ENCODE data around the gene DCST2. TPM values are rescaled to one million over a fixed set of nuclear protein-coding genes. Genes with fewer than 3 reads are reported as not detected.
A peak's percentile ranks its signal among the peaks of the same experiment; 100 is the strongest.

The DCST2 gene
- total and polyA plus RNA-seq, 9 of the 15 experiments (the other 6 are each of a cell fraction or from before 2014, with no cell fraction given), result 0.09 to 0.49 (median 0.11) TPM; not detected in 3

DNA sequence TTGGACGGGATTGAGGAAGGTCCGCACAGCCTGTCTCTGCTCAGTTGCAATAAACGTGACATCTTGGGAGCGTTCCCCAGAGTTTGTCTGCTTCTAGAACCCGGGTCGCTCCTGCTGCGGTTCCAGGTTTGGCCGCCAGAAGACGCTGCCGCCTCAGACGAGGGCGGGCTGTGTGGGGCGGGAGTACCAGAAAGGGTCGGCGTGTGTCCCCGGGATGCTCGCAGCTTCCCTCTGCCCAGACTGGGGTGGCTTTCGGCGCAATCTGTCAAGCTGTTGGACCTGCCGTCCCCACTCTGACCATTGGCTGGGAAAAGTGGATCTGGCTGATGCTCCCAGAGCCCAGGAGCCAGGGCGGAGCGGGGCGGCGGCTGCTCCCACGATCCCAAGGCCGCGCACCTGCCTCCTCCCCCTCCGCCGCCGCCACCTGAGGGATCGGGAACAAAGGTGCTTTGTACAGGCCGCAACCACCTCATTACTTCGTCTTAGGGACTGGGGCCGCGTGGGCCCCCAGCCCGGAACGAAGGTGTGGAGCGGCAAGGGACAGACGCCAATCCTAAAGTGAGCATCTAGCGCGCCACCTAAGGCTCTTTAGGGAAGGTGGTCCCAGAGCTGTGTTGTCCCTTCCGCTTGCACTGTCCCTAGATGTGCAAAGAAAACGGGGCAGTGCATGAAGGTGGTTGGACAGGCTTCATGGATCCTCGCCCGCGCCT is 29.3 kb upstream of the DCST2 start (continued):
- TF ChIP-seq CREB1 (IDR thresholded peaks at IDR 0.05) (no peak), CREB1 (CRISPR knock-in tag; IDR thresholded peaks at IDR 0.05) (peak; percentile 35), JUND (IDR thresholded peaks at IDR 0.05; ENCODE audit: borderline replicate concordance, low read depth, low read length) (peak; percentile 47; the same call in 1 of the 2 replicates), JUND (tag; IDR thresholded peaks at IDR 0.05; ENCODE audit: borderline replicate concordance, low read depth, low read length) (no peak; the same call in 2 of the 3 replicates), THAP12 (CRISPR knock-in tag; IDR thresholded peaks at IDR 0.05) (no peak), CC2D1A (IDR thresholded peaks at IDR 0.05) (peak; percentile 91), ATF1 (CRISPR knock-in tag; IDR thresholded peaks at IDR 0.05) (no peak), ATF1 (tag; IDR thresholded peaks at IDR 0.05) (no peak), PREB (CRISPR knock-in tag; IDR thresholded peaks at IDR 0.05) (peak; percentile 87; the same call in 1 of the 2 replicates), RFX7 (CRISPR knock-in tag; IDR thresholded peaks at IDR 0.05) (no peak), YY1 (IDR thresholded peaks at IDR 0.05; ENCODE audit: borderline replicate concordance in 1 of 3, control insufficient read depth in 1 of 3, extremely low read depth in 1 of 3, insufficient read depth in 3 of 3, insufficient read length in 1 of 3, insufficient replicate concordance in 2 of 3, low read depth in 1 of 3, low read length in 2 of 3) (peak in 1 of 3 experiments; percentile 33), TRIM28 (IDR thresholded peaks at IDR 0.05) (no peak), NFXL1 (CRISPR knock-in tag; IDR thresholded peaks at IDR 0.05) (no peak), PTTG1 (tag; IDR thresholded peaks at IDR 0.05; ENCODE audit: low read depth) (no peak), REST (IDR thresholded peaks at IDR 0.05; ENCODE audit: borderline replicate concordance) (peak; percentile 93), REST (CRISPR knock-in tag; IDR thresholded peaks at IDR 0.05; ENCODE audit: low read depth) (no peak)
- TF ChIP-seq, protein P1, sequence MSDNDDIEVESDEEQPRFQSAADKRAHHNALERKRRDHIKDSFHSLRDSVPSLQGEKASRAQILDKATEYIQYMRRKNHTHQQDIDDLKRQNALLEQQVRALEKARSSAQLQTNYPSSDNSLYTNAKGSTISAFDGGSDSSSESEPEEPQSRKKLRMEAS (CRISPR knock-in tag; IDR thresholded peaks at IDR 0.05), result peak; percentile 10; the same call in 1 of the 2 replicates

All from K562 (cell line).